Measurements from ENCODE around the gene CSNK2A1.
"Not testable (repeated sequence)": the region's sequence is repeated elsewhere in the genome, so short reads cannot be mapped to it uniquely, and the experiment has no call there.

CSNK2A1 gene
- 69.8 reads per million, percentile 75 among the genes with 10 or more reads in this experiment for total RNA-seq

DNA sequence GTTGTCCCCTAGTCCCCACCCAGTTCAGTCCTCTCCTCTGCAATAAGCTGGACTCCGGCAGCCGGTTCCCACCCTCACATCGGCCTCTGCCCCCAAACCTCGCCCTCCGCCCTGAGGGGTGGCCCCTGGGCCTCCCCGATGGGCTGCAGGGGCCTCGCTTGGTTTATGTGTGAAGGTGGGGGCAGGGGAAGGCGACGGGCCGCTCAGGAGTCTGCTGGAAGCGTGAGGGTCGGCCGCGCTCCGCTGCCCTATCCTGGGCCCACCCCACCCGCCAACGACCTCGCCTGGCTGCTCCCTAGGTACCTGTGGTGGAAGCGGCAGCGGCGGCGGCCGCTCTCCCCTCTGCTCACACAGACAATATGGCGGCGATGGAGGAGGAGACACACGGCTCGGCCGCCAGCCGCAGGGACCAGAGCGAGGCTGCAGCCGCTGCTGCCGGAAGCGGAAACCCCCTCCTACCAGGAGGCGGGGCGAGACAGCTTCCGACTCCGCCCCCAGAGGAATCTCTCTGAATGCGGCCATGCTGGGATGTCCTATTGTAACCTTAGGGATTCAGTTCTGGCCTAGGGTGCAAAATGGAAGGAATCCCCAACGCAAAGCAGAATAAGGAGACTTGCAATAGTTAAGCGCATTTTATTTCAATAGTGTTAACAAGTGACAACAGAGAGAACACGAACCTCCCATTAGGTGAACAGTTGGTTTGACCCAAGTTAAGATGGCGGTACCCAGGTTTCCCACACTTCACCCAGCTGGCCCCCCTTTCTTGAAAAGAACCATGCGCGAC, at the start of gene CSNK2A1:
TSS of gene CSNK2A1 (minus strand) at position 422 of the 784 bp plus-strand sequence. CDS start 35,239 bp downstream, outside the sequence.
- peak; percentile 92 for DNase-seq

DNA sequence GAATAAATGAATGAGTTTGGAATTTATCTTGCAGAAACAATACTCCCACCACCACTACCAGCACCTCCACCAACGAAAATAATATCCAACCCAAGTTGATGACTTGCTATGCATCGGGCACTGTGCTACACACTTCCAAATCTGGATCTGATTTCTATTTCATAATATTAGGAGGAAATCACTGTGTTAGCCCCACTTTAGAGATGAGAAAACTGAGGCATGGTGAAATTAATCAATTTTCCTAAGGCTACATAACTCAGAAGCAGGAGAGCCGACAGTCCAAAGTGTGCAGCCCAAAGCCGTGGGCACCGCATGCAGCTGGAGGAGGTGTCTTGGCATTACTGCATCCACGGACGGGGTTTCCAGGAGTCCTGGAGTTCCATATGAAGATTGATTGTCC, 48.9 kb upstream of the CSNK2A1 start:
- DNase-seq = no peak

DNA sequence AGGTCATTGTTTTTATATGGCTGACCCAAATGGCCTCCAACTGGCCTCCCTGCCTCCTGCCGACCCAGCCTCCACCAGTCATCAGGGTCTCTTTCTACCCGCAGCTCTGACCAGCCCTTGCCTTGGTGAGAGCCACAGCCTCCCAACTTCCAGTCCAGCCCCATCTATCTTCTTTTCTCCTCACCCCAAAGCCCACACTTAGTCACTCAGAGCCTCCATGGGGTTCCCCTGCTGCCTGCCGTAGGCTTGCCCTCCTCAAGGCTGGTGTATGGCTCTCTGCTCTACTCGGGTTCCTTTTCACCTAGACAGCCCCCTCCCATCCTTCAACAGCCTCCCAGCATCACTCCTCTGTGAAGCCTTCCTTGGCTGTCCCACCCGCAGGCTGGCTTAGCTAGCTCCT, 48.4 kb upstream of the CSNK2A1 start:
- DNase-seq = no peak

DNA sequence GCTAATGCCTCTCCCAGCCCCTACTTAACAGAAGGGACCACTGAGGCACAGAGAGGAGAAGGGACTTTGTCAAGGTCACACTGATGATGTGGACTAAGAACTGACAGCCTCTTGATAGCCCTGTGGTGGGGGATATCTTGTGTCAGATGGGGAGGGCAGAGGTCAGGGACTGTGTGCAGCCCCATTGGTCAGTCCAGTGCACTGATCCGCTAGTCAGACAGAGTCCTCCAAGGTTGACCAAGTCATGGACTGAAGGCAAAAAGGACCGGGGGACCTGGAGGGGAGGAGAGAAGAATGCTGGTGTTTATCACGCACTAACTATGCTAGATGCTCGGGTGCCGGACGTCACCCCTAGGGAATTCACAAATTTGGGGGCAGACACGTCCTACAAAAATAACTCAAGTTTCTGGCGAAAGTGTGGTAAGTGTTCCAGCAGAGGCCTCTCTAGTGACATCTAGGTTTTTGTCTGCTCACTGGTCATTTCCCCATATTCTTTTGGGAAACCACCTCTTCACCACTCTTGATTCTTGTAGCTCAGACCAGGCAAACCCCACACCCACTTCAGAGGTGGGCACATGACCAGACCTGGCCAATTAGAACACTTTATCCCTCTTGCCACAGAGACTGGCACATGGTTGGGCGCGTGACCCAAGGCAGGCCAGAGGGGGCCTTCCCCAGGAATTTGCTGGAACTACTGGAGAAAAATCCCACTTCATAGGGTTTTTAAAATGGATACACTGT, 45.5 kb upstream of the CSNK2A1 start:
- DNase-seq = no peak

DNA sequence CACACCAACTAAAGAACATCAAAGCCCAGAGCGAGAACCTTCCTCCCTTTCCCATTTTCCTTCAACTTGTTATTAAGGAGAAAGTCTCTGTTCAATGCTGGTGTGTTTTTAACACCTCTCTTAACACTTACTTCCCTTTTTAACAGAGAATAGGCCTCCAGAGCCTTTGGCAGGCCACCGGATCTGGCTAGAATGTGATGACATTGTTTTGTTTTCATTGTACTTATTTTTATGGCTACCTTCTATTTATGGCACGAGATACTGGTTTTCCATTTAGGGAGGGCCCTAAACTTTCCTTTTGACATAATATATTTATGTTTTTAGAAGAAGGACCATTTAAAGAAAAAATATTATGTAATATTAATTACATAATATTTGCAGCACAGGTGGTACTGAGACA, 44.9 kb upstream of the CSNK2A1 start:
- DNase-seq = no peak

DNA sequence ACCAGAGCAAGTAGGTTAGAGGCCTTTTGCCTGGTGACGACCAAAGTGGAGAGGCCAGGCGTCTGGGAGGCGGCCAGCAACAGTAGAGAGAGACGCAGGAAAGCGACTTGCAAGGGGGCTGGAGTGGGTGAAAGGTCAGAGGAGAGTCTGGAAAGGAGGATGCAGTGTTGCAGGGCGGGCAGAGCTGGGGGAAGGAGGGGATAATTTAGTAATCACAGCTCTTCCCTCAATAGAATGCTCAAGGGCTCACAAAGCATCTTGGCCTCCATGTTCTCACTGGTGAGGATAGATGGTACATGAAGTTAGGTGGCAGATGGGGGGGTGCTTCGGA, 41.3 kb upstream of the CSNK2A1 start:
- DNase-seq = no peak

DNA sequence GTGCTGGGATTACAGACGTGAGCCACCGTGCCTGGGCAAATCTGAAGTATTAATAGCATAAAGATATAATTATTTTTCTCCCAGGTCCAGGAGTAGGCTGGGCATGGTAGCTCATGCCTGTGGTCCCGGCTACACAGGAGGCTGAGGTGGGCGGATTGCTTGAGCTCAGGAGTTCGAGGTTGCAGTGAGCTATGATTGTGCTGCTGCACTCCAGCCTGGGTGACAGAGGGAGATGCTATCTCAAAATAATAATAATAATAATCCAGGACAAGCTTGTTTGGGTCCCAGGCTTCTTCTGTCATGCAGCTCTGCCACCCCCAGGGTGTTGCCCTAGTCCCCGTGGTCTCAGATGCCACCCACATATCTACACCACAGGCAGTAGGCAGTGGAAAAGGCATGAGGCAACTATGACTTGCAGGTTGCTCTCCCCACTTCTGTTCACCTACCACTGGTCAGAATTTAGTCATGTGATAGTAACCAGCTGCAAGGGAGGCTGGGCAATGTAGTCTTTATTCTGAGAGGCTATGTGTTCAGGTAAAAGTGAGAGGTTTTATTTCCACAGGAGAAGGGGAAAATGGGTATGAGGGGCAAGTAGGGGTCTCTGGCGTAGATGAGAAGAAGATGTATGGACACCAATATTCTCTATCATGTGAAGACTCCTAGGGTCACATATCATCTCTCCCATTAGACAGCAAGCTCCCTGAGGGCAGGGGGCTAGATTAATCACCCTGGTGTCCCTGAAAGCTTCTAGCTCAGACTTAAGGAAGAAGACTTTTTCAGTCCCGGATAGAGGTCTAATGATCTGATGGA, 40.8 kb upstream of the CSNK2A1 start:
- no peak for DNase-seq

DNA sequence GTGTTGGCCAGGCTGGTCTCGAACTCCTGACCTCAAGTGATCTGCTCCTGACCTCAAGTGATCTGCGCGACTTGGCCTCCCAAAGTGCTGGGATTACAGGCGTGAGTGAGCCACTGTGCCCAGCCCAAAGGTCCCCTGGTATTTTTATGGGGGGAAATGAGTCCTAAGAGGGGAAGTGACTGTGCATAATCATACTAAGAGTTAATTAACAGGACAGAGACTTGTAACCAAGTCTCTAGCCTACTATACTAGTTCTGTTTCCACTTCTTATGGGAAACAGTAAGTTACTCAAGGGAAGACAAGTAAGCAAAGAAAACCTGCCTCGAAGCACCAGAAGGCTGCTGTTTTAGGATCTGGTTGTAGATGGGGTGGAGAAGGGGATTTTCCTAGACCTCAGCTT, 38.6 kb upstream of the CSNK2A1 start:
- DNase-seq = no peak

DNA sequence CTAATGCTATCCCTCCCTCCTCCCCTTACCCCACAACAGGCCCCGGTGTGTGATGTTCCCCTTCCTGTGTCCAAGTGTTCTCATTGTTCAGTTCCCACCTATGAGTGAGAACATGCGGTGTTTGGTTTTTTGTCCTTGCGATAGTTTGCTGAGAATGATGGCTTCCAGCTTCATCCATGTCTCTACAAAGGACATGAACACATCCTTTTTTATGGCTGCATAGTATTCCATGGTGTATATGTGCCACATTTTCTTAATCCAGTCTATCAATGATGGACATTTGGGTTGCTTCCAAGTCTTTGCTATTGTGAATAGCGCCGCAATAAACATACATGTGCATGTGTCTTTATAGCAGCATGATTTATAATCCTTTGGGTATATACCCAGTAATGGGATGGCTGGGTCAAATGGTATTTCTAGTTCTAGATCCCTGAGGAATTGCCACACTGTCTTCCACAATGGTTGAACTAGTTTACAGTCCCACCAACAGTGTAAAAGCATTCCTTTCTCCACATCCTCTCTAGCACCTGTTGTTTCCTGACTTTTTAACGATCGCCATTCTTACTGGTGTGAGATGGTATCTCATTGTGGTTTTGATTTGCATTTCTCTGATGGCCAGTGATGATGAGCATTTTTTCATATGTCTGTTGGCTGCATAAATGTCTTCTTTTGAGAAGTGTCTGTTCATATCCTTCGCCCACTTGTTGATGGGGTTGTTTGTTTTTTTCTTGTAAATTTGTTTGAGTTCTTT, 35.5 kb upstream of the CSNK2A1 start:
- not testable (repeated sequence) for DNase-seq

DNA sequence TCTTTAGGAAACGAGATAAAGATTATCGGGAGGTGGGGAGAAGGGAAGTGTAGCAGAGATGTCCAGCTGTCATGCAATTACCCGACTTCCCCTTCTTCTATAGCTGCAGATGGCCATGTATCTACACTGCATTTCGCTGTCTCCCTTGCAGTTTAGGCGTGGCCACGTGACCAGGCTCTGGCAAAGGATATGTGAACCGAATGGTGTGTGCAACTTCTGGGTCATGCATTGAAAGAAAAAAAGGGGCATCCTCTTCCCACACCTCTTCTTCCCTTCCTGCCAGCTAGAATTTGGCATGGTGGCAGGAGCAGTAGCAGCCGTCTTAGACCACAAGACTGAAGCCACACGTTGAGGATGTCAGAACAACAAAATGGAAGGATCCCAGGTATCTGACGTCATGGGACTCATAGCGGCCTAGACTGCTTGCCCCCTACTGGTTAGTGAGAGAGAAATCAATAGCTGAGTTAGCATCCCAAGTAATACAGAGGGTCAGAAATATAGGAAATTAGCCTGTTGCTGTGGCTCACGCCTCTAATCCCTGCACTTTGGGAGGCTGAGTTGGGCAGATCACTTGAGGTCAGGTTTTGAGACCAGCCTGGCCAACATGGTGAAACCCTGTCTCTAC, 33.7 kb upstream of the CSNK2A1 start:
- DNase-seq = no peak

DNA sequence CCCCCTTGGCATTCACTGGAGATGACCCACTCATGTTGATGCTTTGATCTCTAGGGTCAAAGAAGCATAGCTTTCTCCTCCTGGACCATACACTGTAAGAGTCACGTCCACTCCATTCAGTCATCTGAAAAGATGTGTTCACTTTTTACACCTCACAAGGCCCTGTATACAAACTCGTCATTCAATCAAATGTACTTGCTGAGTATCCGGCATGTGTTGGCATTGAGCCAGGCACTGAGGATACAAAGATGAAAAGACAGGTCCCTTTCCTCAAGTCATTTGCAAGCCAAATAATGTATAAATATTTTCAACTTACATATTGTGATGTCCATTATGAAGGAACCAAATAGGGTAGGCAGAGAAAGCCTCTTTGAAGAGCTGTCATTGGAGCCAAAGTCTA, 32.6 kb upstream of the CSNK2A1 start:
- DNase-seq = no peak

DNA sequence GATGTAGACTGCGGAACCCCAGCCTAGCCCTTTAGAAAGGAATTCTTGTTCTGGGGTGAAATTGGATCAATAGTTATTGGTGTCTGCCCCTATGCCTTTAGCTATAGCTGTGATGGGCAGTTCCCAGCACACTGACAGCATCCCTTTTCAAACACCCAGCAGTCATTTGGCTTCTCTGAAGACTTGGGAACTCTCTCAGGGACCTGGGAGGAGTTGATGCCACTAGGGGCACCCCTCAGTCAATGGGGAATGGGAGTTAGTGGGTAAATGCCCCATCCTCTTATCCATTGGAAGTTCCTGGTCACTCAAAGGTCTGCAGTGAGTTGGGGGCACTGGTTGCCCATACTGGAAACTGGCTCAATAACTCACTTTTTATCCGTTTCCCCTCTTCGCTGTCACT, 31.6 kb upstream of the CSNK2A1 start:
- DNase-seq = no peak

DNA sequence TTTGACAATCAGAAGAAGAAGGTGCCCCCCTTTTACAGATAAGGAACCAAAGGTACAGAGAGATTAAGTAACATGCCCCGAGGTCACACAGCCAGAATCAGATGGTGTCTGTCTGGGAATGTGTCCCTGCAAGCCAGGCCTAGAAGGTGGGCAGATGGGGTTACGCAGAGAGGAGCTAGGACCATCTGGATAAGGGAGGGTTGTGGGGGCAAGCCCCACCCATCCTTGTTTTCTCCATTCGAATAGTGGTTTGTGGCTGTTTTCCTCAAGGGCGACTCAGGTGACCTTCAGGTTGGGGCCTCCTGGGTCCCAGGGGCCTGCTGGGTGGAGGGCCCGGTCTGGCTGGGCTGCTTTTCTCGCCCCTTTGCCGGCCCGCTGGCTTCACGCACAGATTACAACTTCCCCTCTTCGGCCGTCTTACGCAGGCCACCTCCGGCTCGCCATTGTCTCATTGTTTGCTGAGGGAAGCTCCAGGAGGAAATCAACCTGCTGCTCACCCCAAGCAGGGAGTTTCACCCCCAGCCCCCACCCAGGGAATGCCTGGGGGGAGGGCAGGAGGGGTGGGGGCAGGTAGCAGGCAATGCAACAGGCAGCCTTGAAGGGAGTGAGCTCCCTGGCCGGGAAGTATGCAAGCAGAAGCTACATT, 30.8 kb upstream of the CSNK2A1 start:
- DNase-seq = no peak

DNA sequence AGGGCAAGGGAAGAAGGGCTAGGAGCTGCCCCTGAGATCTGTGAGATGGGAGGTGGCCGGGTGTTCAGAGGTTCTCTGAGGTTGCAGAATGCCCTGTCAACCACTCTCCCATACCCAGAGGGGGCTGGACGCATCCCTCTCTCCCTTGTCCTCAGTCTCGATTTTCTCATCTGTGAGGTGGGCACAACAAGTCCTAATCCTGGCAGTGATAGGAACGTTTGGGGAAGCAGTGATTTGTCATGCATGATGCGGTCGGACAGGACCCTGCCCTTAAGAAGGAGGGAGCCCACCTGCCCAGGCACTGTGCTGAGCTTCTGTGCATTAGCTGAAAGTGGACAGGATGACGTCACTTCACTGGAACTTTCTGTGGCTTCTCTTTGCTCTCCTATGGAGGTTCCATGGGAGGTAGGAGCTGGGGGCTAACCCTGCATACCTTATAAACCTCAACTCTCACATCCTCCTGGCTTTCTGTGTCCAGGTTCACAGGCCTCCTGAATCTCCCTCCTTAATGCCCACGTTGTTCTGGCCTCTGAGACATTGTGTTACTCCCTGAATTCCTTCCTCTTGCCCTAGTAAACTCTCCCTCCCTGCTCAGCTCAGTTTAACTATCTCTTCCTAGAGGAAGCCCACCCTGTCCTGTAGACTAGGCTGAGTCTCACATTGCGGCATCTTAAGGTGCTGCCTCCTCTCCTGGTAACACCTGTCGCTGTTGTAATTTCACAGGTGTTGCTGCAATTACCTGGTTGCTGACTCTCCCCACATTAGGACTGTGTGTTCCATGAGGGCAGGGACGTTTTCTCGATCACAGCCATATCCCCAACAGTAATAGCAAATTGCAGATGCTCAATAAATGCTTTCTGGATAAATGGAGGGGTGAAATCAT, 30.1 kb upstream of the CSNK2A1 start:
- no peak for DNase-seq

DNA sequence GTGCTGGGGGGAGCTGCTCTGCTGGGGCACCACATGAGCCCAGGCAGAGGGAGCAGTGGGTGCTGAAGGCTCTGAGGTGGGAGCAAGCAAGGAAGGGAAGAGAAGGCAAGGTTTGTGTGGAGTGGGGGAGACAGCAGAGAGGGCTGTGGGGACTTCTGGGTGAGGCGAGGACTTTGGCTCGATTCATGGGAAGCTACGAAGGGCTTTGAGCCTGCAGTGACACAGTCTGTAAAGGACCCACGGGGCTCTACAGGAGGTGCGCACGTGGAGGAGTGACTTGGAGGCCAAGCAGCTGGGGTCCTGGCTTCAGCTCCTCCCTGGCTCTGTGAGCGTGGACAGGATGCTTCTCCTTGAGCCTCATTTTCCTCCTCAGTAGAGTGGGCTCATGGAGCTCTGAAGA, 29.1 kb upstream of the CSNK2A1 start:
- no peak for DNase-seq

DNA sequence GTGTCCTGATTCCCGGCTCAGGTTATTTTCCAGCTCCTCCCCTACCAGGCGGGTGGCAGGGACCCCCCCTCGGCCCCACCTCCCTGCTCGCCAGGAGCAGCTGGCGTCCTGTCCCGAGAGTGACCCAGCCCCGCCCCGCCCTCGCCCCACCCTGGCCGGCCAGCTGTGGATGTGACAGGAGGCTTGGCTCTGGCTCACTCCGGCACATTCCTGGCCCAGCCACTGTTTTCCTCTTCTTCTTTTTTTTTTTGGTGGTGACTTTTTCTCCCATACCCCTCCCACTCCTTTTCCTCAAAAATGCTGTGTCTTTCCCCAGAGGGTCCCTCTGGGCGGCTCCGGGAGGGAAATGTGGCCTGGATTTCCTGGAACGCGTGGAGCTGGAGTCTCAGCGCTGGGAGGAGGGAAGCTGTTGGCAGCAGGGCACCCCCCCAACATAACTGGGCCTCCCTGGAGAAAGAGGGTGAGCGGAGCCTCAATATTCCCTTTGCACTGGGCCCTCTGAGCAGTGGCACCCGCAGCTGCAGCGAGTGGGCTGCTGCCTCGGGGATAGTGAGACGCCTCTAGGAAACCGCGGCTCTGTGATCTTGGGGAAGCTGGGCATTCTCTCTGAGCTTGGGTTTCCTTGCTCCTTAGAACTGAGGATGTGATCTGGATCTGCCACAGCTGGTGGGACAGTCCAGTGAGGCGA, 28.3 kb upstream of the CSNK2A1 start:
- no peak for DNase-seq

DNA sequence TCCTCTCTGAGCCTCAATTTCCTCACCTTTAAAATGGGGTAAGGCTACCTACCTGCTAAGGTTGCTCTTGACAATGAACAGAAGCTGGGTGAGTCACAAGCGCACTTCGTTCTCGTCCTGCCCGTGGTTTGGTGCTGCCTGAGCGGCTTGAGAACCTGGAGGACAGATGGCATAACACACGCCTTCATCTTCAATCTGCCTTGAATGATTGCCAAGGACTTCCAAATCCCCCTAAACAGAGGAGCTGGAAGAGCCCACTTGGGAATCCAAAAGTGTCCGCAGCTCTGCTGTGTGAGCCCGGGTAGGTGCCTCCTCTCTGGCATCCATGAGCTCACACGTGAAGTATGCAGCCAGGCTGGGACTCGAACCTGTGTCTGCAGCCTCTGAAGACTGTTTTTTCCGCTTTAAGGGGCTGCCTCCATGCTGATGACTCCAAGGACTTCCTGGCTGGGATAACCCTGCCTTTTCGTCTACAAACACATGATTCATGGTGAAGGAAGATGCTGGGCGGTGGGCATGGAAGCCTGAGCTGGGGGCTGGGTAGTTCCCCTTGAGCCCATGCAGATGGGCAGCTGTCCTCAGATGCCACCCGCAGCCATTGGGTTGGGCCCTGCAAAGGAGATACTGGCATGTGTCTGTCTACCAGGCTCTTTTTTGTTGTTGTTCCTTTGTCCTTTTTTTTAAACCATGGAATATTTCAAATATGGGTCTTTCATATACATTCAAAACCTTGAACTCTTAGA, 25.3 kb upstream of the CSNK2A1 start:
- no peak for DNase-seq

DNA sequence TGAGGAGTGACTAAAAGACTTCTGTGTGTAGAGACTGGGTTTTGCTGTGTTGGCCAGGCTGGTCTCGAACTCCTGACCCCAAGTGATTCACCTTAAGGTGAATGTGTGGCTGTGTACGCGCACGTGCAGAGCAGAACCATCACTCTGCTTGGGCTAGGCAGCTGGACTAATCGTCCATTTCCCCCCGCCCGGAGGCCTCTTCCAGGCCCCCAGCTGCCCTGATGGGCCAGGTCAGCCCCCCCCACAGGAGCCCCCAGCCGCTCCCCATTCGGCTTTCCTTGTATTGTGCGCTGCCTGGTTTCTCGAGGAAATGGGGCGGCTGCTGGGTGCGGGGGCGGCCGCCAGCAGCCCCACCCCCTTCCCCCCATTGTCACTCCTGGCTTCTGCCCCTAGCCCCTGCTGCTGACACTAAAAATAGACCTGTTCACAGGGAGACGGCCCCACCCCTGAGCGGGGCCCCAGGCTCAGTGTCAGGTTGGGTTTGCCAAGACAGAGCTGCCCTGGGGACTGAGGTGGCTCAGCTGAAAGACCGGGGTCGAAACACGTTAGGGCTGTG, 24.6 kb upstream of the CSNK2A1 start:
- DNase-seq = no peak

DNA sequence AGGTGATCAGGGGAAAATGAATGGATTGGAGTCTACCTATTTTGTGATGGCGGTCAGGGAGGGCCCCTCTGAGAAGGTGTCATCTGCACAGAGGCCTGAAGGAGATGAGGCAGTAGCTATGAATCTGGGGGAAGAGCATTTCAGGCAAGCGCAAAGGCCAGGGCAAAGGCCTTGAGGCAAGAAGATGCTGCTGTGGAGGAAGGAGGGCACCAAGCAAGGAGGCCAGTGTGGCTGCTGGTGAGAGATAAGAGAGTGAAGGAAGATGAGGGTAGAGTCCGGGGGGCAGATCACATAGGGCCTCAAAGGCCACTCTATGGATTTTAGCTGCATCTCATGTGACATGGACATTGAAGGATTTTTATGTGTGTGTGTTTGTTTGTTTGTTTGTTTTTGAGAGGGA, 20.6 kb upstream of the CSNK2A1 start:
- DNase-seq = no peak

All from effector CD4-positive, alpha-beta T cell (primary cell).